ENCODE data around the gene BSPRY.

GRCh38 chr9:113398796-113399195, 49.5 kb downstream of the BSPRY start:
- TF ChIP-seq CTCF (conservative IDR thresholded peaks at IDR 0.05; ENCODE audit: low read length) = no peak
- TF ChIP-seq EZH2phosphoT487 (IDR thresholded peaks at IDR 0.05; ENCODE audit: borderline replicate concordance) = no peak

Measured in Loucy (cell line).